Fibroblast of villous mesenchyme (primary cell): ENCODE data around the gene CTDSPL. TPM values are rescaled to one million over a fixed set of nuclear protein-coding genes. Genes with fewer than 3 reads are reported as not detected.

Experiments
- DNase-seq: peaks from one replicate; pipeline ENCODE4 v3.0.0-alpha.2; 2010; ENCODE audit warnings: low read depth
- H3K4me3 ChIP-seq: 2 replicates; pipeline ENCODE4 v1.5.1; 2011; ENCODE audit warnings: low read depth, mild to moderate bottlenecking, low read length
- CTCF ChIP-seq: IDR thresholded peaks from 2 replicates; pipeline ENCODE4 v1.5.1; 2012; ENCODE audit warnings: low read depth, mild to moderate bottlenecking, low read length; ENCODE audit not compliant: insufficient read depth
- total RNA-seq: library from RNA; depleted of rRNA; stranded (reverse); fragments of >200 nt; gene quantifications from 2 replicates; pipeline ENCODE4 v1.2.3, GENCODE V29; 2012

Gene CTDSPL
- total RNA-seq, 1 donor, result 61.7 TPM

- H3K4me3 ChIP-seq, result no peak overlapping the region
- peak; percentile 94 for DNase-seq
- no peak for TF ChIP-seq CTCF
These were observed 74.3 kb downstream of the CTDSPL start for GRCh38 chr3:37935756-37936666.

GRCh38 chr3:37937156-37937555 lies 75.5 kb downstream of the CTDSPL start:
- no peak for TF ChIP-seq CTCF
- no peak overlapping the region for H3K4me3 ChIP-seq
- DNase-seq, result no peak

- H3K4me3 ChIP-seq, result no peak overlapping the region
- DNase-seq, result no peak
- TF ChIP-seq CTCF, result no peak
These were observed 76.3 kb downstream of the CTDSPL start for GRCh38 chr3:37938011-37938410.

- no peak for DNase-seq
- no peak for TF ChIP-seq CTCF
These were observed 78.7 kb downstream of the CTDSPL start for GRCh38 chr3:37940242-37940908.

GRCh38 chr3:37941608-37942508 lies 80.2 kb downstream of the CTDSPL start:
- no peak overlapping the region for H3K4me3 ChIP-seq
- no peak for TF ChIP-seq CTCF
- DNase-seq, result peak; percentile 77

More at GRCh38 chr3:37940242-37940908, 78.7 kb downstream of the CTDSPL start:
- no peak overlapping the region for H3K4me3 ChIP-seq

- TF ChIP-seq CTCF, result no peak
- DNase-seq, result no peak
- no peak overlapping the region for H3K4me3 ChIP-seq
These were observed 81.0 kb downstream of the CTDSPL start for GRCh38 chr3:37942646-37943045.
